ENCODE data around the gene RUSC1. TPM values are rescaled to one million over a fixed set of nuclear protein-coding genes. Genes with fewer than 3 reads are reported as not detected.
A peak's percentile ranks its signal among the peaks of the same experiment; 100 is the strongest.

RUSC1 gene
- total and polyA plus RNA-seq, 2 of the 8 experiments (the other 6 are each of a cell fraction or from before 2014, with no cell fraction given): 54.6 to 90.4 TPM

- Histone ChIP-seq H3K4ac (replicated peaks; ENCODE audit: insufficient read length, low read depth, low read length) (peak within 1 kb of the TSS; percentile 93), H4K5ac (ENCODE audit: insufficient read length, low read depth, low read length) (peak within 1 kb of the TSS; percentile 82), H2BK12ac (ENCODE audit: low read depth, low read length) (peak within 1 kb of the TSS; percentile 77), H2BK15ac (ENCODE audit: low read length) (peak within 1 kb of the TSS; percentile 85; the same call in 1 of the 2 replicates), H3K23me2 (ENCODE audit: low read depth, low read length) (peaks cover 9% of the 10 kb centered on the region), H3K79me1 (ENCODE audit: low read depth, low read length) (peaks cover 16% of the 10 kb centered on the region; the same call in 1 of the 2 replicates), H3K56ac (replicated peaks; ENCODE audit: insufficient read length, low read depth, low read length) (peak within 1 kb of the TSS; percentile 91), H2BK20ac (ENCODE audit: low read length) (peak within 1 kb of the TSS; percentile 15; the same call in 1 of the 2 replicates), H3K36me3 (ENCODE audit: control insufficient read depth in 2 of 4, insufficient read depth in 4 of 4, low read length in 3 of 4) (peaks cover 3 to 27% (median 13%) of the 10 kb centered on the region in 4 experiments; a peak in 6 of 8 replicates), H3K4me1 (replicated peaks in 1 of 4; ENCODE audit: control insufficient read depth in 3 of 4, insufficient read depth in 4 of 4, low read length in 3 of 4) (peaks cover 0 to 8% (median 4%) of the 10 kb centered on the region in 4 experiments; a peak in 6 of 7 replicates), H3K4me3 (ENCODE audit: extremely low read depth in 1 of 4, insufficient read depth in 2 of 4, low read depth in 3 of 4, low read length in 4 of 4) (peak within 1 kb of the TSS; percentile 79 to 100 (median 89)), H3K23ac (ENCODE audit: insufficient read length) (no peak within 1 kb of the TSS), H2BK5ac (ENCODE audit: low read depth, low read length) (peak within 1 kb of the TSS; percentile 96), H3K27me3 (replicated peaks in 1 of 4; ENCODE audit: control insufficient read depth in 3 of 4, extremely low read depth in 1 of 4, insufficient read depth in 3 of 4, low read length in 3 of 4) (no peaks in the 10 kb centered on the region; a peak in 1 of 7 replicates), H4K20me1 (replicated peaks in 1 of 2; ENCODE audit: control insufficient read depth in 1 of 2, insufficient read depth in 2 of 2, low read length in 2 of 2) (peaks cover 5 to 20% of the 10 kb centered on the region in 2 experiments), H2BK120ac (replicated peaks; ENCODE audit: low read depth, low read length) (peak within 1 kb of the TSS; percentile 91), H2AK5ac (ENCODE audit: low read depth, low read length) (peak within 1 kb of the TSS; percentile 42; the same call in 1 of the 2 replicates), H4K8ac (ENCODE audit: extremely low read depth, insufficient read depth, low read length) (peak within 1 kb of the TSS; percentile 88), H3K18ac (ENCODE audit: extremely low read depth, low read length) (peak within 1 kb of the TSS; percentile 89), H3K14ac (ENCODE audit: insufficient read length) (peak within 1 kb of the TSS; percentile 2), H4K91ac (replicated peaks; ENCODE audit: insufficient read length, low read length) (peak within 1 kb of the TSS; percentile 96), H3K9me3 (ENCODE audit: insufficient read depth in 2 of 2, low read depth in 1 of 2, low read length in 1 of 2) (no peaks in the 10 kb centered on the region), H3K4me2 (ENCODE audit: insufficient read depth in 1 of 2, low read depth in 2 of 2, low read length in 2 of 2) (peak within 1 kb of the TSS; percentile 83 to 84), H3K9ac (replicated peaks in 1 of 4; ENCODE audit: extremely low read depth in 1 of 4, low read depth in 3 of 4, low read length in 3 of 4) (peak within 1 kb of the TSS; percentile 82 to 88 (median 85)), H3K79me2 (ENCODE audit: control insufficient read depth in 1 of 2, insufficient read depth in 2 of 2, low read length in 2 of 2) (peaks cover 8 to 36% of the 10 kb centered on the region in 2 experiments), H2AFZ (ENCODE audit: low read length) (0 out of 2 replicates have a peak within 1 kb of the TSS, but pooled peaks have one; percentile 47), H3K27ac (ENCODE audit: low read depth, low read length) (peak within 1 kb of the TSS; percentile 65)
- ChIA-PET POLR2A (ENCODE audit: partially characterized antibody) (interaction anchor here (0.7 to 2.1 kb wide), 14 partner anchors 10 to 115 kb away, joined by 3 to 14 read pairs (median 4); partner anchors contain the start of genes CLK2, RUSC1 and SCAMP3), CTCF (ENCODE audit: partially characterized antibody) (interaction anchor here (1.3 to 6.4 kb wide), 12 partner anchors 9 to 67 kb away, joined by 5 to 103 read pairs (median 14); partner anchors contain the start of genes HCN3 and RUSC1)
- FAIRE-seq (peak; percentile 32), DNase-seq (ENCODE audit: low read depth in 1 of 2, low spot score in 2 of 2) (peak; percentile 89 to 97)
- 1% methylated on average over 51 of the region's 51 CpGs; no CpG with 5 or more reads in 1 of the 2 experiments for WGBS, 2 experiments (ENCODE audit: extremely low coverage in 1 of 2, insufficient coverage in 1 of 2, insufficient read length in 1 of 2, insufficient replicate concordance in 2 of 2, low coverage in 1 of 2, low lambda C conversion rate in 2 of 2, missing lambda C conversion rate in 1 of 2)
- TF ChIP-seq KDM1A (IDR thresholded peaks at IDR 0.05; ENCODE audit: borderline replicate concordance, low read length) (no peak), CTBP2 (IDR thresholded peaks at IDR 0.05; ENCODE audit: borderline replicate concordance, insufficient read depth, insufficient read length, low read length) (no peak), RNF2 (IDR thresholded peaks at IDR 0.05; ENCODE audit: borderline replicate concordance, low read depth, low read length, missing control alignments, poor library complexity, severe bottlenecking) (no peak), SRF (IDR thresholded peaks at IDR 0.05; ENCODE audit: low read depth, low read length) (no peak), ASH2L (IDR thresholded peaks at IDR 0.05; ENCODE audit: low read length) (no peak)
- TF ChIP-seq, protein P1, sequence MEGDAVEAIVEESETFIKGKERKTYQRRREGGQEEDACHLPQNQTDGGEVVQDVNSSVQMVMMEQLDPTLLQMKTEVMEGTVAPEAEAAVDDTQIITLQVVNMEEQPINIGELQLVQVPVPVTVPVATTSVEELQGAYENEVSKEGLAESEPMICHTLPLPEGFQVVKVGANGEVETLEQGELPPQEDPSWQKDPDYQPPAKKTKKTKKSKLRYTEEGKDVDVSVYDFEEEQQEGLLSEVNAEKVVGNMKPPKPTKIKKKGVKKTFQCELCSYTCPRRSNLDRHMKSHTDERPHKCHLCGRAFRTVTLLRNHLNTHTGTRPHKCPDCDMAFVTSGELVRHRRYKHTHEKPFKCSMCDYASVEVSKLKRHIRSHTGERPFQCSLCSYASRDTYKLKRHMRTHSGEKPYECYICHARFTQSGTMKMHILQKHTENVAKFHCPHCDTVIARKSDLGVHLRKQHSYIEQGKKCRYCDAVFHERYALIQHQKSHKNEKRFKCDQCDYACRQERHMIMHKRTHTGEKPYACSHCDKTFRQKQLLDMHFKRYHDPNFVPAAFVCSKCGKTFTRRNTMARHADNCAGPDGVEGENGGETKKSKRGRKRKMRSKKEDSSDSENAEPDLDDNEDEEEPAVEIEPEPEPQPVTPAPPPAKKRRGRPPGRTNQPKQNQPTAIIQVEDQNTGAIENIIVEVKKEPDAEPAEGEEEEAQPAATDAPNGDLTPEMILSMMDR (IDR thresholded peaks at IDR 0.05; ENCODE audit: control extremely low read depth in 1 of 3, insufficient read depth in 1 of 3, low read depth in 1 of 3, low read length in 3 of 3): 0 out of 4 replicates have a peak, but pooled peaks of 1 of the 3 experiments have one; percentile 7
These were observed 11.9 kb upstream of the RUSC1 start, which contains the start of gene FDPS for GRCh38 chr1:155308493-155309422. TSS of gene FDPS (plus strand) at chr1:155308866. CDS start at chr1:155309790, 924 bp downstream.
